H1 (cell line): Measurements from ENCODE around the gene KLF9.

ENCODE experiments used
- EZH2 ChIP-seq: fragments of 200-600 bp; sonication (generic); IDR thresholded peaks from 2 replicates; pipeline ENCODE4 v1.7.1; 2012; ENCODE audit warnings: low read depth, mild to moderate bottlenecking, moderate library complexity, low read length, inconsistent platforms; ENCODE audit not compliant: severe bottlenecking
- GABPA ChIP-seq: IDR thresholded peaks from 2 replicates; pipeline ENCODE4 v1.6.1; 2011; ENCODE audit warnings: mild to moderate bottlenecking, low read length, moderate library complexity, borderline replicate concordance; ENCODE audit not compliant: insufficient read depth
- POLR2AphosphoS5 ChIP-seq: IDR thresholded peaks from 2 replicates; pipeline ENCODE4 v1.6.1; 2011; ENCODE audit warnings: low read depth, low read length
- TF ChIP-seq, protein P1 (sequence below), 3 experiments: IDR thresholded peaks; 1 replicate in 2 of 3; 2 replicates in 1 of 3; pipeline versions ENCODE4 v1.5.1 to v1.6.1; 2011; ENCODE audit warnings: low read length in 3 of 3, mild to moderate bottlenecking in 3 of 3, inconsistent platforms in 2 of 3, low read depth in 1 of 3, moderate library complexity in 1 of 3; ENCODE audit not compliant: insufficient read depth in 1 of 3; ENCODE audit errors: control extremely low read depth in 1 of 3

DNA sequence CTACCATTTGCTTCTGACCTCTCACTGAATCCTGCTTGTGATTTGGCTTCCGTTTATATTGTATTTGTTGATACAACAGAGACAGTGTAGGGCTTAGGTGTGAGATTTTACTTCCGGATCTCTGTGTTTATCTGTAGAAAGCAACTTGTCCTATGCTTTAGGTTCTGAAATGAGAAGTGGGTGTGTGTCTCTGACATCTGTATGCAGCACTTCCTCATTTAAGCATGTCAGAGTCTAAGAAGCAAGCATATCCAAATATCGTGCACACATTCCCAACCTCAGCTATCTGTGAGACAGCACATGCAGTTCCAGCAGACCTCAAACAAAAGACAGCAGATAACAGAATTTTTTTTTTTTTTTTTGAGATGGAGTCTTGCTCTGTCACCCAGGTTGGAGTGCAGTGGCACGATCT, 16.3 kb downstream of the KLF9 start:
- TF ChIP-seq GABPA (no peak), POLR2AphosphoS5 (no peak), EZH2 (no peak)
- TF ChIP-seq, protein P1, sequence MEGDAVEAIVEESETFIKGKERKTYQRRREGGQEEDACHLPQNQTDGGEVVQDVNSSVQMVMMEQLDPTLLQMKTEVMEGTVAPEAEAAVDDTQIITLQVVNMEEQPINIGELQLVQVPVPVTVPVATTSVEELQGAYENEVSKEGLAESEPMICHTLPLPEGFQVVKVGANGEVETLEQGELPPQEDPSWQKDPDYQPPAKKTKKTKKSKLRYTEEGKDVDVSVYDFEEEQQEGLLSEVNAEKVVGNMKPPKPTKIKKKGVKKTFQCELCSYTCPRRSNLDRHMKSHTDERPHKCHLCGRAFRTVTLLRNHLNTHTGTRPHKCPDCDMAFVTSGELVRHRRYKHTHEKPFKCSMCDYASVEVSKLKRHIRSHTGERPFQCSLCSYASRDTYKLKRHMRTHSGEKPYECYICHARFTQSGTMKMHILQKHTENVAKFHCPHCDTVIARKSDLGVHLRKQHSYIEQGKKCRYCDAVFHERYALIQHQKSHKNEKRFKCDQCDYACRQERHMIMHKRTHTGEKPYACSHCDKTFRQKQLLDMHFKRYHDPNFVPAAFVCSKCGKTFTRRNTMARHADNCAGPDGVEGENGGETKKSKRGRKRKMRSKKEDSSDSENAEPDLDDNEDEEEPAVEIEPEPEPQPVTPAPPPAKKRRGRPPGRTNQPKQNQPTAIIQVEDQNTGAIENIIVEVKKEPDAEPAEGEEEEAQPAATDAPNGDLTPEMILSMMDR (IDR thresholded peaks at IDR 0.05; ENCODE audit: control extremely low read depth in 1 of 3, insufficient read depth in 1 of 3, low read depth in 1 of 3, low read length in 3 of 3) = no peak
